PC-3 (cell line): ENCODE measurements around the gene PPP2R5E.

ENCODE experiments used
- CTCF ChIP-seq: fragments of 300-600 bp; sonication (generic); conservative IDR thresholded peaks from 2 replicates; pipeline ENCODE4 v1.5.1; 2017; ENCODE audit warnings: antibody characterized with exemption, low read depth, mild to moderate bottlenecking, low read length
- EZH2 ChIP-seq: fragments of 300-600 bp; sonication (generic); IDR thresholded peaks from one replicate; pipeline ENCODE4 v1.6.1; 2017; ENCODE audit warnings: antibody characterized with exemption, mild to moderate bottlenecking, low read length; ENCODE audit not compliant: unreplicated experiment

GRCh38 chr14:63452796-63453195 lies 90.4 kb downstream of the PPP2R5E start:
- TF ChIP-seq EZH2 (no peak), CTCF (no peak)
